ENCODE measurements around the gene TLE1.

TLE1 gene

GRCh38 chr9:81585191-81585763 lies 104.1 kb downstream of the TLE1 start:
- DNase-seq (ENCODE audit: low read depth) = no peak
- TF ChIP-seq, protein P1, sequence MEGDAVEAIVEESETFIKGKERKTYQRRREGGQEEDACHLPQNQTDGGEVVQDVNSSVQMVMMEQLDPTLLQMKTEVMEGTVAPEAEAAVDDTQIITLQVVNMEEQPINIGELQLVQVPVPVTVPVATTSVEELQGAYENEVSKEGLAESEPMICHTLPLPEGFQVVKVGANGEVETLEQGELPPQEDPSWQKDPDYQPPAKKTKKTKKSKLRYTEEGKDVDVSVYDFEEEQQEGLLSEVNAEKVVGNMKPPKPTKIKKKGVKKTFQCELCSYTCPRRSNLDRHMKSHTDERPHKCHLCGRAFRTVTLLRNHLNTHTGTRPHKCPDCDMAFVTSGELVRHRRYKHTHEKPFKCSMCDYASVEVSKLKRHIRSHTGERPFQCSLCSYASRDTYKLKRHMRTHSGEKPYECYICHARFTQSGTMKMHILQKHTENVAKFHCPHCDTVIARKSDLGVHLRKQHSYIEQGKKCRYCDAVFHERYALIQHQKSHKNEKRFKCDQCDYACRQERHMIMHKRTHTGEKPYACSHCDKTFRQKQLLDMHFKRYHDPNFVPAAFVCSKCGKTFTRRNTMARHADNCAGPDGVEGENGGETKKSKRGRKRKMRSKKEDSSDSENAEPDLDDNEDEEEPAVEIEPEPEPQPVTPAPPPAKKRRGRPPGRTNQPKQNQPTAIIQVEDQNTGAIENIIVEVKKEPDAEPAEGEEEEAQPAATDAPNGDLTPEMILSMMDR (IDR thresholded peaks at IDR 0.05; ENCODE audit: low read length, missing control alignments) = no peak
- no peak overlapping the region for H3K4me3 ChIP-seq (replicated peaks; ENCODE audit: low read depth, low read length)

DNA sequence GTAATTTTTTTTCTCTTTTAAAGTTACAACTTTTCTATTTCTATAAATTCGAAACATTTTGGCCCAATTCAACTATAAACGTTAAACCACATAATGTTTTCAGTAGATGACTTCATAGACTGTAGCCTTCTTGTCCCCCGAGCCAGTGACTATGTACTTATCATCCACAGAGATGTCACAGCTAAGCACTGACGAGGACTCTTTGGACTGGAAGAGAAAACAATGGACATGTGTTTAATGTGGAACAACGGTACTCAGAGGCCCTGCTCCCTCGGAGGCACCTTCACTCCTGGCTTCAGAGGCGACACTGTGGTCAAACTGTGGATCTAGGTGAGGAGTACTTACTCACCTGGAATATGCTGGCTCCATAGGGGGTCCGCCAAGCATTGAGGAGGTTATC lies 105.2 kb downstream of the TLE1 start:
- TF ChIP-seq, protein P1 (IDR thresholded peaks at IDR 0.05; ENCODE audit: low read length, missing control alignments) = no peak
- no peak for DNase-seq (ENCODE audit: low read depth)
- H3K4me3 ChIP-seq (replicated peaks; ENCODE audit: low read depth, low read length) = no peak overlapping the region

GRCh38 chr9:81581986-81582385 lies 107.4 kb downstream of the TLE1 start:
- TF ChIP-seq, protein P1 (IDR thresholded peaks at IDR 0.05; ENCODE audit: low read length, missing control alignments) = no peak
- DNase-seq (ENCODE audit: low read depth) = no peak
- H3K4me3 ChIP-seq (replicated peaks; ENCODE audit: low read depth, low read length) = no peak overlapping the region

DNA sequence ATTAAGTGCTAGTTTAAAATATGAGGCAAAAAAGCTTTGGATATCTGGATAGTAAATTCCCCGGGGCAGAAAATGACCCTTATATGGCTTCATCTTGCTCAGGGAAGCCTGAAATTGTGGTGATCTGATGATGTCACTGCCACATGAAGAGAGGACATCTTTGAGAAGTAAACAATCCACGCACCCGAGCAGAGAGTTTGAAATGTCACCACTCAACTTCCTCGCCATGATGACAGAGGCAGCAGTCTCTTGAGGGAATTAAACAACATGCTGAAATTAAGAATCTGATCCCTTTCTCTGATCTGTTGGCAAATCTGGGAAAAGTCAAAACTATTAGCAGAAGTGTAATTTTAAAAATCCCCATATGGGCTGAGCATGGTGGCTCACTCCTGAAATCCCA lies 110.0 kb downstream of the TLE1 start:
- TF ChIP-seq, protein P1 (IDR thresholded peaks at IDR 0.05; ENCODE audit: low read length, missing control alignments) = no peak
- no peak for DNase-seq (ENCODE audit: low read depth)
- H3K4me3 ChIP-seq (replicated peaks; ENCODE audit: low read depth, low read length) = no peak overlapping the region

GRCh38 chr9:81578606-81579005 lies 110.7 kb downstream of the TLE1 start:
- DNase-seq (ENCODE audit: low read depth) = no peak
- TF ChIP-seq, protein P1 (IDR thresholded peaks at IDR 0.05; ENCODE audit: low read length, missing control alignments) = no peak
- no peak overlapping the region for H3K4me3 ChIP-seq (replicated peaks; ENCODE audit: low read depth, low read length)

DNA sequence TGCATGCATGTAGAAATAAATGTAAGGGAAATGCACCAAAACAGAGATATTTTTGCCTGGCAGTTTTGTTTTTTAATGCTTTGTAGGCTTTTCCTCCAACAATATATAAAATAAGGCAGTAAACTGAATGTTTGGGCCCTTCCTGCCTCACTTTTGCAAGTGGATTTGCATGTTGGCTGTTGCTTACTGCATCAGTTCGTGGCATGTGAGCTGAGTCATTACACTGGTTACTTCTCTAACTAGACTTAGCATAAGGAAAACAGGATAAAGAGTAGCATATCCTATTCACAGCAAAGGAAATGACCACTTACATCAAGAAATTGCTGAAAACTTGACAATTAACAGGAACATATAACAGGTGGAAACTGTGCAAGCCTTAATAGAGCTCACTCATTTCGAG lies 113.4 kb downstream of the TLE1 start:
- no peak overlapping the region for H3K4me3 ChIP-seq (replicated peaks; ENCODE audit: low read depth, low read length)
- TF ChIP-seq, protein P1 (IDR thresholded peaks at IDR 0.05; ENCODE audit: low read length, missing control alignments) = no peak
- DNase-seq (ENCODE audit: low read depth) = no peak

GRCh38 chr9:81574405-81574804 lies 114.9 kb downstream of the TLE1 start:
- DNase-seq (ENCODE audit: low read depth) = no peak
- no peak overlapping the region for H3K4me3 ChIP-seq (replicated peaks; ENCODE audit: low read depth, low read length)
- TF ChIP-seq, protein P1 (IDR thresholded peaks at IDR 0.05; ENCODE audit: low read length, missing control alignments) = no peak
